HepG2 (cell line): ENCODE results near the gene SLTM. TPM values are rescaled to one million over a fixed set of nuclear protein-coding genes. Genes with fewer than 3 reads are reported as not detected.

ENCODE experiments used
- CBX5 ChIP-seq: sonication (generic); formaldehyde crosslinking; IDR thresholded peaks from 2 replicates; pipeline ENCODE4 v1.4.0; 2020; ENCODE audit warnings: missing genetic modification reagents, borderline replicate concordance
- FIP1L1 ChIP-seq: fragments of 200-400 bp; formaldehyde crosslinking; IDR thresholded peaks from 2 replicates; pipeline ENCODE4 v1.6.1; 2018; ENCODE audit warnings: low read depth, mild to moderate bottlenecking, low read length, moderate library complexity, borderline replicate concordance; ENCODE audit not compliant: insufficient read depth
- GTF3A ChIP-seq: sonication (generic); formaldehyde crosslinking; conservative IDR thresholded peaks from 2 replicates; pipeline ENCODE4 v1.4.0; 2020; ENCODE audit warnings: mild to moderate bottlenecking, missing genetic modification reagents
- HOXA7 ChIP-seq: sonication (generic); formaldehyde crosslinking; IDR thresholded peaks from 2 replicates; pipeline ENCODE4 v1.8.1; 2022; ENCODE audit warnings: mild to moderate bottlenecking, missing genetic modification reagents, moderate library complexity
- JUNB ChIP-seq: sonication (generic); formaldehyde crosslinking; IDR thresholded peaks from 2 replicates; pipeline ENCODE4 v1.8.0; 2022; ENCODE audit warnings: missing genetic modification reagents, mild to moderate bottlenecking, borderline replicate concordance
- MYNN ChIP-seq: sonication (generic); formaldehyde crosslinking; IDR thresholded peaks from 2 replicates; pipeline ENCODE4 v1.4.0; 2020; ENCODE audit warnings: mild to moderate bottlenecking, low read depth, missing genetic modification reagents
- NFE2L1 ChIP-seq: sonication (generic); formaldehyde crosslinking; IDR thresholded peaks from 2 replicates; pipeline ENCODE4 v1.4.0; 2020; ENCODE audit warnings: missing genetic modification reagents, mild to moderate bottlenecking, borderline replicate concordance
- NR2F2 ChIP-seq: IDR thresholded peaks from 2 replicates; pipeline ENCODE4 v1.6.1; 2012; ENCODE audit warnings: low read depth, inconsistent platforms, borderline replicate concordance
- RELA ChIP-seq: sonication (generic); formaldehyde crosslinking; IDR thresholded peaks from 2 replicates; pipeline ENCODE4 v1.4.0; 2020; ENCODE audit warnings: missing genetic modification reagents
- SMAD1 ChIP-seq: sonication (generic); formaldehyde crosslinking; IDR thresholded peaks from 2 replicates; pipeline ENCODE4 v1.4.0; 2020; ENCODE audit warnings: missing genetic modification reagents, low read depth, mild to moderate bottlenecking, borderline replicate concordance
- TEAD2 ChIP-seq: sonication (generic); formaldehyde crosslinking; IDR thresholded peaks from 2 replicates; pipeline ENCODE4 v1.9.0; 2021; ENCODE audit warnings: missing genetic modification reagents
- ZBED4 ChIP-seq: sonication (generic); formaldehyde crosslinking; IDR thresholded peaks from 2 replicates; pipeline ENCODE4 v1.4.0; 2020; ENCODE audit warnings: missing genetic modification reagents, borderline replicate concordance
- ZC3H13 ChIP-seq: sonication (generic); formaldehyde crosslinking; IDR thresholded peaks from 2 replicates; pipeline ENCODE4 v1.8.1; 2023; ENCODE audit warnings: mild to moderate bottlenecking, missing genetic modification reagents, moderate library complexity
- ZIK1 ChIP-seq: sonication (generic); formaldehyde crosslinking; IDR thresholded peaks from 2 replicates; pipeline ENCODE4 v1.5.0; 2020; ENCODE audit warnings: mild to moderate bottlenecking, low read depth, missing genetic modification reagents, borderline replicate concordance
- ZNF143 ChIP-seq: sonication (generic); formaldehyde crosslinking; IDR thresholded peaks from 2 replicates; pipeline ENCODE4 v1.4.0; 2020; ENCODE audit warnings: missing genetic modification reagents
- ZNF230 ChIP-seq: sonication (generic); formaldehyde crosslinking; IDR thresholded peaks from 2 replicates; pipeline ENCODE4 v1.4.0; 2020; ENCODE audit warnings: mild to moderate bottlenecking, missing genetic modification reagents
- ZNF335 ChIP-seq: sonication (generic); formaldehyde crosslinking; IDR thresholded peaks from 2 replicates; pipeline ENCODE4 v1.4.0; 2020; ENCODE audit warnings: missing genetic modification reagents
- ZNF556 ChIP-seq: sonication (generic); formaldehyde crosslinking; IDR thresholded peaks from 2 replicates; pipeline ENCODE4 v1.4.0; 2020; ENCODE audit warnings: mild to moderate bottlenecking, missing genetic modification reagents, borderline replicate concordance
- ZNF777 ChIP-seq: sonication (generic); formaldehyde crosslinking; IDR thresholded peaks from 2 replicates; pipeline ENCODE4 v1.4.0; 2020; ENCODE audit warnings: missing genetic modification reagents
- ZNF790 ChIP-seq: sonication (generic); formaldehyde crosslinking; IDR thresholded peaks from 2 replicates; pipeline ENCODE4 v1.8.0; 2022; ENCODE audit warnings: missing genetic modification reagents, mild to moderate bottlenecking, borderline replicate concordance
- polyA plus RNA-seq, 8 experiments: library from polyadenylated mRNA; depleted of rRNA in 3 of 8; stranded (reverse) in 7 of 8; unstranded in 1 of 8; fragments of >200 nt; fragmentation: Illumina TruSeq in 4 of 8; extraction: Trizol in 4 of 8; gene quantifications; 2 replicates each; pipeline versions ENCODE4 v1.2.1 to v1.2.3, GENCODE V29; 2011 to 2016; ENCODE audit warnings: low read depth in 4 of 8, missing spikeins in 1 of 8, mixed read lengths in 1 of 8; ENCODE audit not compliant: insufficient read depth in 1 of 8
- total RNA-seq, 5 experiments: library from RNA; depleted of rRNA; stranded (reverse); fragments of >200 nt; fragmentation: Illumina TruSeq; extraction: Trizol; gene quantifications; 2 replicates each; pipeline ENCODE4 v1.2.3, GENCODE V29; 2016; ENCODE audit warnings: low read depth in 1 of 5
- TF ChIP-seq, protein P1 (sequence below): sonication (generic); formaldehyde crosslinking; IDR thresholded peaks from 2 replicates; pipeline ENCODE4 v1.5.0; 2020; ENCODE audit warnings: mild to moderate bottlenecking, missing genetic modification reagents, moderate library complexity
- TF ChIP-seq, protein P2 (sequence below): sonication (generic); formaldehyde crosslinking; IDR thresholded peaks from 2 replicates; pipeline ENCODE4 v1.5.0; 2020; ENCODE audit warnings: missing genetic modification reagents

The SLTM gene
- total and polyA plus RNA-seq, 2 of the 13 experiments (the other 11 are each of a cell fraction or from before 2014, with no cell fraction given): 22.0 to 64.2 TPM

GRCh38 chr15:58864602-58865424, 68.7 kb downstream of the SLTM start (continued):
- peak; percentile 76; the same call in 1 of the 2 replicates for TF ChIP-seq ZNF556
- TF ChIP-seq ZNF143 (CRISPR knock-in tag): no peak
- peak; percentile 93 for TF ChIP-seq ZNF777 (CRISPR knock-in tag)
- TF ChIP-seq RELA (CRISPR knock-in tag): no peak
- TF ChIP-seq ZNF230: peak; percentile 54; the same call in 1 of the 2 replicates
- TF ChIP-seq ZBED4 (CRISPR knock-in tag): no peak
- no peak; the same call in 1 of the 2 replicates for TF ChIP-seq ZIK1 (CRISPR knock-in tag)
- peak; percentile 55; the same call in 1 of the 2 replicates for TF ChIP-seq CBX5 (CRISPR knock-in tag)
- TF ChIP-seq HOXA7 (CRISPR knock-in tag): no peak
- TF ChIP-seq, protein P1, sequence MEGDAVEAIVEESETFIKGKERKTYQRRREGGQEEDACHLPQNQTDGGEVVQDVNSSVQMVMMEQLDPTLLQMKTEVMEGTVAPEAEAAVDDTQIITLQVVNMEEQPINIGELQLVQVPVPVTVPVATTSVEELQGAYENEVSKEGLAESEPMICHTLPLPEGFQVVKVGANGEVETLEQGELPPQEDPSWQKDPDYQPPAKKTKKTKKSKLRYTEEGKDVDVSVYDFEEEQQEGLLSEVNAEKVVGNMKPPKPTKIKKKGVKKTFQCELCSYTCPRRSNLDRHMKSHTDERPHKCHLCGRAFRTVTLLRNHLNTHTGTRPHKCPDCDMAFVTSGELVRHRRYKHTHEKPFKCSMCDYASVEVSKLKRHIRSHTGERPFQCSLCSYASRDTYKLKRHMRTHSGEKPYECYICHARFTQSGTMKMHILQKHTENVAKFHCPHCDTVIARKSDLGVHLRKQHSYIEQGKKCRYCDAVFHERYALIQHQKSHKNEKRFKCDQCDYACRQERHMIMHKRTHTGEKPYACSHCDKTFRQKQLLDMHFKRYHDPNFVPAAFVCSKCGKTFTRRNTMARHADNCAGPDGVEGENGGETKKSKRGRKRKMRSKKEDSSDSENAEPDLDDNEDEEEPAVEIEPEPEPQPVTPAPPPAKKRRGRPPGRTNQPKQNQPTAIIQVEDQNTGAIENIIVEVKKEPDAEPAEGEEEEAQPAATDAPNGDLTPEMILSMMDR (CRISPR knock-in tag): peak; percentile 63
- TF ChIP-seq NFE2L1 (CRISPR knock-in tag): no peak
- TF ChIP-seq, protein P2, sequence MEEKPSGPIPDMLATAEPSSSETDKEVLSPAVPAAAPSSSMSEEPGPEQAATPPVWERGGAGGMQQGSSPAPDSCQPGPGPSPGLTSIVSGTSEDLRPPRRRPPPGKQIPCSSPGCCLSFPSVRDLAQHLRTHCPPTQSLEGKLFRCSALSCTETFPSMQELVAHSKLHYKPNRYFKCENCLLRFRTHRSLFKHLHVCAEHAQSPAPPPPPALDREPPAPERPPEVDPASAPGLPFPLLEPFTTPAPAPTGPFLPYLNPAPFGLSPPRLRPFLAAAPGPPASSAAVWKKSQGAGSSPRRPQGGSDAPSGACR (CRISPR knock-in tag): peak; percentile 85; the same call in 1 of the 2 replicates
- peak; percentile 80 for TF ChIP-seq ZC3H13 (CRISPR knock-in tag)
- no peak for TF ChIP-seq SMAD1 (CRISPR knock-in tag)
- TF ChIP-seq NR2F2: peak; percentile 53; the same call in 1 of the 2 replicates
- peak; percentile 61; the same call in 1 of the 2 replicates for TF ChIP-seq TEAD2
- TF ChIP-seq ZNF335 (CRISPR knock-in tag): no peak
- no peak; the same call in 1 of the 2 replicates for TF ChIP-seq FIP1L1
- no peak for TF ChIP-seq GTF3A (CRISPR knock-in tag)
- no peak for TF ChIP-seq ZNF790 (CRISPR knock-in tag)
- TF ChIP-seq MYNN (CRISPR knock-in tag): no peak
- TF ChIP-seq JUNB: no peak
